Activated CD8-positive, alpha-beta memory T cell treated with anti-CD3 and anti-CD28 coated beads, Interleukin-2, amount 50 U/mL, for 1 hour (primary cell): ENCODE results near the gene TMPRSS7.

Experiments used
- DNase-seq: peaks from one replicate; pipeline ENCODE4 v3.0.0-alpha.2; 2020; ENCODE audit errors: extremely low read depth

TMPRSS7 gene

GRCh38 chr3:112128843-112129727, 94.5 kb downstream of the TMPRSS7 start:
- DNase-seq = no peak

DNA sequence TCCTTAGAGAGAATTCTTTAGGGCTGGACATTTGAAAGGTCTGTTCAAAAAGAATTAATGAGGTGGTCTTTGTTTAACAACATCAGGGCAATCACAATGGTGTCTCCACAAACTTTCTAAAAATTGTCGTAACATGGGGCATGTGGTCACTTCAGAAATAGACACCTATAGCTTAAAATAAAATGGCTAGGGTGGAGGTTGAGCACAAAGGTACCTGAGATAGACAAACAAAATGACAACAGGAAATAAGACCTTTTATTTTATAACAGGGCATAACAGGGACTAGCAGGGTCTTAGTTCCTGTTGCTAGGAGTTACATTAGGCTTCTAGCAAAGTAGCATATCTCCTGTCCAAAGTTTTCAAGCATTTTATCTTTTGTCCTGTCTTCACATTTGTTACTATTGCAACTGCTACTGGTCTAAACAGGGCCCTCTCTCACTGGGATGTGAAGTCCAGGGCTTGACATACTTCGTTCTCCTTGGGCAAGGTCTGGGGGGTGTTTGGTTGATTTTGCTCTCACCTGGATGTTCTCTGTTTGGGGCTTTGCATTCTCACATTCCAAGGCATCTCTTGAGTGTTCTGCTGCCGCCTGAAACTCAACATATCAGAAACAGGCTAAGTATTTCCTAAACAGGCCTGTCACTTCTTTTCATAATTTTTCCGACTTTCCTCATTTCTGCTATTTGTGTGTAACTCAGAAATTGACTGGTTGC, 95.5 kb downstream of the TMPRSS7 start:
- no peak for DNase-seq

GRCh38 chr3:112130638-112130993, 96.1 kb downstream of the TMPRSS7 start:
- DNase-seq = no peak
